ENCODE results near the gene ITPR1.

- TF ChIP-seq CTCF (IDR thresholded peaks at IDR 0.05) (no peak), POLR2A (IDR thresholded peaks at IDR 0.05) (no peak)
Observed at GRCh38 chr3:4772858-4773257, 279.7 kb downstream of the ITPR1 start.
